RWPE1 (cell line): ENCODE data around the gene HADHB.

Experiments used
- CTCF ChIA-PET: fragments of 350-600 bp; sonication (Branson Sonifier 250); formaldehyde crosslinking; extraction: SDS; loops from one replicate; lab custom pipeline; 2021; lab: Yijun Ruan, JAX
- POLR2A ChIA-PET: fragments of 400-600 bp; formaldehyde crosslinking; extraction: SDS; loops from one replicate; lab custom pipeline; 2020; ENCODE audit warnings: antibody characterized with exemption; ENCODE audit not compliant: low non-redundant PET; lab: Yijun Ruan, JAX
- DNase-seq: peaks from one replicate; pipeline ENCODE4 v3.0.0; 2012; ENCODE audit warnings: low spot score
- H3K27ac ChIP-seq: fragments of 450-650 bp; 2 replicates; pipeline ENCODE4 v1.5.1; 2017
- TF ChIP-seq, protein P1 (sequence below): fragments of 450-650 bp; conservative IDR thresholded peaks from 2 replicates; pipeline ENCODE4 v1.5.1; 2017; ENCODE audit warnings: low read depth, mild to moderate bottlenecking

Gene HADHB

DNA sequence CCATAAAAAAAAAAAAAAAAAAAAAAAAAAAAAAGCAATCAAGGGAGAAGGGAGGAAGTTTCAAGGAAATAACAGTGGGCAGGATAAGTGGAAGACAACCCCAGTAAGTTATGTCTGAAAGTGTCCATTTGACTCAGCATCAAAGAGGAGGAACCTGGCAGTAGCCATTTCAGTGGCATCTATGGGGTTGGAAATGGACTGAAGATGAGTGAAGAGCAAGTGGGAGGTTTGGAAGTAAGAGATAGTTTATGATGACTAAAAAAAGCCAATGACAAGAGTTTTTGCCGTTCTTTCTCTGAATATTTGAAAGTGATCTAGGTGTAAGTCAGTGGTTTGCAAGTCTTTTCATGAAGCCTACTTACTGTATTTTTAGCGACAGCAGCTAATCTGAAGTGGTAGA, 92.0 kb downstream of the HADHB start:
- CTCF ChIA-PET, result no interaction called here
- POLR2A ChIA-PET, result no interaction called here
- no peak overlapping the region for H3K27ac ChIP-seq
- TF ChIP-seq, protein P1, sequence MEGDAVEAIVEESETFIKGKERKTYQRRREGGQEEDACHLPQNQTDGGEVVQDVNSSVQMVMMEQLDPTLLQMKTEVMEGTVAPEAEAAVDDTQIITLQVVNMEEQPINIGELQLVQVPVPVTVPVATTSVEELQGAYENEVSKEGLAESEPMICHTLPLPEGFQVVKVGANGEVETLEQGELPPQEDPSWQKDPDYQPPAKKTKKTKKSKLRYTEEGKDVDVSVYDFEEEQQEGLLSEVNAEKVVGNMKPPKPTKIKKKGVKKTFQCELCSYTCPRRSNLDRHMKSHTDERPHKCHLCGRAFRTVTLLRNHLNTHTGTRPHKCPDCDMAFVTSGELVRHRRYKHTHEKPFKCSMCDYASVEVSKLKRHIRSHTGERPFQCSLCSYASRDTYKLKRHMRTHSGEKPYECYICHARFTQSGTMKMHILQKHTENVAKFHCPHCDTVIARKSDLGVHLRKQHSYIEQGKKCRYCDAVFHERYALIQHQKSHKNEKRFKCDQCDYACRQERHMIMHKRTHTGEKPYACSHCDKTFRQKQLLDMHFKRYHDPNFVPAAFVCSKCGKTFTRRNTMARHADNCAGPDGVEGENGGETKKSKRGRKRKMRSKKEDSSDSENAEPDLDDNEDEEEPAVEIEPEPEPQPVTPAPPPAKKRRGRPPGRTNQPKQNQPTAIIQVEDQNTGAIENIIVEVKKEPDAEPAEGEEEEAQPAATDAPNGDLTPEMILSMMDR, result no peak
- DNase-seq, result no peak

DNA sequence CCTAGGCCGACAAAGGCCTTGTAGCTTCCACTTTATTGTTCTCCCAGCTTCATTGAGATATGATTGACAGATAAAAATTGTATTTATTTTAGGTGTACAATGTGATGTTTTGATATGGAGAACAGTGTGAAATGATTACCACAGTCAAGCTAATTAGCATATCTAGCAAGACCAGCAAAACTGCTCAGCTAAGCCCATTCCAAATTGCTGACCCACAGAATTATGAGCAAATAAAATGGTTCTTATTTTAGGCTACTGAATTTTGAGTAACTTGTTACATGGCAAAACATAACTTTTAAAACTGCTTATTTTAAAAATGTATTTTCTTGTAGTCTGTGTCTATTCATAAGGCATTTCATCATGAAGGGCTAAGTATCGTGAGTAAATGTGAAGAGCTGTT, 92.6 kb downstream of the HADHB start:
- POLR2A ChIA-PET, result no interaction called here
- CTCF ChIA-PET, result interaction anchor here (0.7 kb wide), 1 partner anchor 110 kb away, joined by 3 read pairs; no protein-coding TSS in a partner anchor
- no peak for DNase-seq
- H3K27ac ChIP-seq, result no peak overlapping the region
- TF ChIP-seq, protein P1, result no peak
